CD4-positive, alpha-beta memory T cell (primary cell): Measurements from ENCODE around the gene FCER1G. TPM values are rescaled to one million over a fixed set of nuclear protein-coding genes. Genes with fewer than 3 reads are reported as not detected.

Experiments
- CTCF ChIA-PET: fragments of 350-600 bp; sonication (Branson Sonifier 250); formaldehyde crosslinking; loops from one replicate; lab custom pipeline; 2021; ENCODE audit warnings: inconsistent platforms; ENCODE audit not compliant: partially characterized antibody; lab: Charles Lee
- POLR2A ChIA-PET: fragments of 350-600 bp; sonication (Branson Sonifier 250); formaldehyde crosslinking; loops from one replicate; lab custom pipeline; 2021; ENCODE audit not compliant: partially characterized antibody; lab: Charles Lee
- DNase-seq, 5 donors: peaks; one replicate each; pipeline versions ENCODE4 v3.0.0 to v3.0.0-alpha.2; 2020 to 2022; ENCODE audit warnings: mixed read lengths in 1 of 5
- H3K27ac ChIP-seq: one replicate; pipeline ENCODE4 v1.7.0; 2013; ENCODE audit warnings: low read depth, low read length
- H3K27me3 ChIP-seq: 2 replicates; pipeline ENCODE4 v1.7.0; 2013; ENCODE audit warnings: mild to moderate bottlenecking, low read length, moderate library complexity; ENCODE audit not compliant: insufficient read depth
- H3K36me3 ChIP-seq: 2 replicates; pipeline ENCODE4 v1.7.0; 2013; ENCODE audit warnings: mild to moderate bottlenecking, low read length, moderate library complexity; ENCODE audit not compliant: insufficient read depth
- H3K4me1 ChIP-seq: 2 replicates; pipeline ENCODE4 v1.7.0; 2013; ENCODE audit warnings: mild to moderate bottlenecking, low read length, moderate library complexity; ENCODE audit not compliant: insufficient read depth
- H3K4me3 ChIP-seq, 2 donors: one replicate each; pipeline ENCODE4 v1.7.0; 2013; ENCODE audit warnings: low read length in 2 of 2, mild to moderate bottlenecking in 1 of 2
- H3K9me3 ChIP-seq, 2 donors: one replicate each; pipeline ENCODE4 v1.7.0; 2013; ENCODE audit warnings: low read length in 2 of 2, control low read depth in 1 of 2; ENCODE audit not compliant: control insufficient read depth in 1 of 2
- H3K27ac Mint-ChIP-seq, 7 donors: one replicate each; pipeline ENCODE4 v1.8.0; 2020 to 2021; ENCODE audit warnings: mixed read lengths in 7 of 7, mild to moderate bottlenecking in 6 of 7, inconsistent platforms in 3 of 7, moderate library complexity in 3 of 7
- H3K27me3 Mint-ChIP-seq, 2 donors: one replicate each; pipeline ENCODE4 v1.8.0; 2020 to 2021; ENCODE audit warnings: mixed read lengths in 2 of 2
- H3K36me3 Mint-ChIP-seq, 2 donors: one replicate each; pipeline ENCODE4 v1.8.0; 2020 to 2021; ENCODE audit warnings: mixed read lengths in 2 of 2, inconsistent platforms in 1 of 2, mild to moderate bottlenecking in 1 of 2
- H3K4me1 Mint-ChIP-seq, 4 donors: one replicate each; pipeline ENCODE4 v1.8.0; 2020 to 2021; ENCODE audit warnings: mixed read lengths in 4 of 4, mild to moderate bottlenecking in 1 of 4
- H3K4me3 Mint-ChIP-seq, 8 donors: one replicate each; pipeline ENCODE4 v1.8.0; 2020 to 2021; ENCODE audit warnings: mixed read lengths in 8 of 8, mild to moderate bottlenecking in 7 of 8, moderate library complexity in 6 of 8, inconsistent platforms in 3 of 8
- H3K9me3 Mint-ChIP-seq, 8 donors: one replicate each; pipeline ENCODE4 v1.8.0; 2020 to 2021; ENCODE audit warnings: mixed read lengths in 8 of 8, mild to moderate bottlenecking in 5 of 8, inconsistent platforms in 3 of 8, moderate library complexity in 1 of 8
- intact Hi-C: fragments of 100-400 bp; cut with micrococcal nuclease; formaldehyde crosslinking; loops from one replicate; pipeline ENCODE4 v1.15.1; 2023
- polyA plus RNA-seq, 2 donors: library from polyadenylated mRNA; unstranded; fragments of 300-500 nt; fragmentation: Illumina TruSeq; gene quantifications; one replicate each; pipeline ENCODE4 v1.2.3, GENCODE V29; 2021
- total RNA-seq, 2 experiments: library from RNA; stranded (reverse); gene quantifications; one replicate each; pipeline ENCODE4 v1.2.3, GENCODE V29; 2021

Gene FCER1G
- total and polyA plus RNA-seq, 4 experiments from 2014 or later: 2.1 to 10.5 (median 6.3) TPM

GRCh38 chr1:161171696-161172095 lies 43.4 kb upstream of the FCER1G start:
- Histone ChIP-seq H3K27ac (no peak overlapping the region), H3K4me3 (no peak overlapping the region), H3K36me3 (peaks cover 59% of the 10 kb centered on the region), H3K4me1 (peaks cover 33% of the 10 kb centered on the region), H3K27me3 (no peaks in the 10 kb centered on the region), H3K9me3 (no peaks in the 10 kb centered on the region)
- Mint-ChIP-seq H3K9me3 (no peaks in the 10 kb centered on the region), H3K4me3 (no peak overlapping the region), H3K4me1 (peaks cover 30 to 77% (median 49%) of the 10 kb centered on the region in 4 donors), H3K36me3 (peaks cover 48 to 70% of the 10 kb centered on the region in 2 donors), H3K27ac (peak overlapping the region in 1 of 7 donors; percentile 63), H3K27me3 (no peaks in the 10 kb centered on the region)
- no peak for DNase-seq
- ChIA-PET POLR2A (interaction anchor here (1.0 to 7.3 kb wide), 5 partner anchors 9 to 102 kb away, joined by 3 to 132 read pairs (median 4); partner anchors contain the start of genes ARHGAP30 and USP21), CTCF (interaction anchor here (1.0 to 8.2 kb wide), 3 partner anchors 9 to 44 kb away, joined by 3 to 98 read pairs (median 3); no protein-coding TSS in a partner anchor)
- intact Hi-C loops: no loop called here

GRCh38 chr1:161172349-161172748 lies 42.7 kb upstream of the FCER1G start:
- H3K27me3 Mint-ChIP-seq: no peaks in the 10 kb centered on the region
- ChIA-PET POLR2A (interaction anchor here (0.7 to 1.4 kb wide), 3 partner anchors 10 to 119 kb away, joined by 4 to 5 read pairs (median 4); no protein-coding TSS in a partner anchor), CTCF (interaction anchor here (1.3 kb wide), 1 partner anchor 10 kb away, joined by 3 read pairs; no protein-coding TSS in a partner anchor)
- Histone ChIP-seq H3K27me3 (no peaks in the 10 kb centered on the region), H3K9me3 (no peaks in the 10 kb centered on the region), H3K36me3 (peaks cover 59% of the 10 kb centered on the region), H3K4me1 (peaks cover 29% of the 10 kb centered on the region), H3K27ac (no peak overlapping the region), H3K4me3 (no peak overlapping the region)
- intact Hi-C loops: no loop called here
- peaks cover 48 to 76% of the 10 kb centered on the region in 2 donors for H3K36me3 Mint-ChIP-seq
- no peaks in the 10 kb centered on the region for H3K9me3 Mint-ChIP-seq
- H3K27ac Mint-ChIP-seq: peak overlapping the region in 4 of 7 donors; percentile 36 to 86 (median 72)
- DNase-seq: no peak
- peaks cover 27 to 74% (median 48%) of the 10 kb centered on the region in 4 donors for H3K4me1 Mint-ChIP-seq
- peak overlapping the region in 1 of 8 donors; percentile 29 for H3K4me3 Mint-ChIP-seq

- Mint-ChIP-seq H3K27me3 (no peaks in the 10 kb centered on the region), H3K36me3 (peaks cover 48 to 76% of the 10 kb centered on the region in 2 donors)
- peaks cover 59% of the 10 kb centered on the region for H3K36me3 ChIP-seq
Observed at GRCh38 chr1:161172776-161173376, 42.2 kb upstream of the FCER1G start.

GRCh38 chr1:161173711-161174110 lies 41.4 kb upstream of the FCER1G start:
- Histone ChIP-seq H3K9me3 (no peaks in the 10 kb centered on the region), H3K36me3 (peaks cover 59% of the 10 kb centered on the region), H3K4me1 (peaks cover 30% of the 10 kb centered on the region), H3K4me3 (no peak overlapping the region), H3K27me3 (no peaks in the 10 kb centered on the region), H3K27ac (no peak overlapping the region)
- no peak overlapping the region for H3K4me3 Mint-ChIP-seq
- CTCF ChIA-PET: interaction anchor here (0.6 to 4.3 kb wide), 2 partner anchors 9 to 18 kb away, joined by 3 to 31 read pairs; no protein-coding TSS in a partner anchor
- intact Hi-C loops: no loop called here
- peak overlapping the region in 3 of 7 donors; percentile 30 to 68 (median 53) for H3K27ac Mint-ChIP-seq
- H3K4me1 Mint-ChIP-seq: peaks cover 30 to 74% (median 53%) of the 10 kb centered on the region in 4 donors
- POLR2A ChIA-PET: no interaction called here
- H3K9me3 Mint-ChIP-seq: no peaks in the 10 kb centered on the region
- H3K27me3 Mint-ChIP-seq: no peaks in the 10 kb centered on the region
- DNase-seq: no peak
- H3K36me3 Mint-ChIP-seq: peaks cover 48 to 76% of the 10 kb centered on the region in 2 donors

More at GRCh38 chr1:161172776-161173376, 42.2 kb upstream of the FCER1G start:
- Histone ChIP-seq H3K27ac (no peak overlapping the region), H3K4me3 (no peak overlapping the region), H3K27me3 (no peaks in the 10 kb centered on the region), H3K4me1 (peaks cover 28% of the 10 kb centered on the region), H3K9me3 (no peaks in the 10 kb centered on the region)
- Mint-ChIP-seq H3K4me1 (peaks cover 30 to 74% (median 50%) of the 10 kb centered on the region in 4 donors), H3K9me3 (no peaks in the 10 kb centered on the region), H3K27ac (peak overlapping the region in 5 of 7 donors; percentile 37 to 86 (median 54)), H3K4me3 (peak overlapping the region in 2 of 8 donors; percentile 29 to 46)
- CTCF ChIA-PET: interaction anchor here (1.3 kb wide), 1 partner anchor 9 kb away, joined by 3 read pairs; no protein-coding TSS in a partner anchor
- intact Hi-C loops: no loop called here
- POLR2A ChIA-PET: interaction anchor here (0.7 to 1.4 kb wide), 3 partner anchors 10 to 118 kb away, joined by 4 to 5 read pairs (median 4); no protein-coding TSS in a partner anchor
- DNase-seq: no peak

GRCh38 chr1:161174911-161175310 lies 40.2 kb upstream of the FCER1G start:
- H3K27me3 Mint-ChIP-seq: no peaks in the 10 kb centered on the region
- no peak for DNase-seq
- Histone ChIP-seq H3K36me3 (peaks cover 53% of the 10 kb centered on the region), H3K27me3 (no peaks in the 10 kb centered on the region), H3K4me3 (no peak overlapping the region), H3K4me1 (peaks cover 32% of the 10 kb centered on the region), H3K9me3 (no peaks in the 10 kb centered on the region), H3K27ac (no peak overlapping the region)
- peak overlapping the region in 5 of 7 donors; percentile 61 to 95 (median 76) for H3K27ac Mint-ChIP-seq
- H3K4me1 Mint-ChIP-seq: peaks cover 32 to 76% (median 49%) of the 10 kb centered on the region in 4 donors
- no peaks in the 10 kb centered on the region for H3K9me3 Mint-ChIP-seq
- H3K4me3 Mint-ChIP-seq: peak overlapping the region in 6 of 8 donors; percentile 36 to 100 (median 50)
- ChIA-PET CTCF (interaction anchor here (3.4 to 4.3 kb wide), 2 partner anchors 8 to 16 kb away, joined by 31 to 48 read pairs; partner anchors contain the start of gene PPOX), POLR2A (interaction anchor here (0.6 to 3.3 kb wide), 5 partner anchors 9 to 139 kb away, joined by 3 to 80 read pairs (median 4); partner anchors contain the start of genes DEDD, NDUFS2 and PPOX)
- intact Hi-C loops: no loop called here
- H3K36me3 Mint-ChIP-seq: peaks cover 45 to 66% of the 10 kb centered on the region in 2 donors

GRCh38 chr1:161175771-161176453 lies 39.2 kb upstream of the FCER1G start:
- Histone ChIP-seq H3K27ac (peak overlapping the region; percentile 85), H3K27me3 (no peaks in the 10 kb centered on the region), H3K36me3 (peaks cover 45% of the 10 kb centered on the region), H3K4me1 (peaks cover 42% of the 10 kb centered on the region), H3K9me3 (no peaks in the 10 kb centered on the region), H3K4me3 (peak overlapping the region; percentile 90 to 97)
- no peak for DNase-seq
- Mint-ChIP-seq H3K4me1 (peaks cover 40 to 84% (median 59%) of the 10 kb centered on the region in 4 donors), H3K36me3 (peaks cover 42 to 61% of the 10 kb centered on the region in 2 donors), H3K9me3 (no peaks in the 10 kb centered on the region), H3K27ac (peak overlapping the region; percentile 95 to 100 (median 99)), H3K4me3 (peak overlapping the region; percentile 98 to 100 (median 100)), H3K27me3 (no peaks in the 10 kb centered on the region)
- intact Hi-C loops: no loop called here
- ChIA-PET CTCF (interaction anchor here (1.7 to 4.3 kb wide), 4 partner anchors 9 to 50 kb away, joined by 5 to 48 read pairs (median 19); partner anchors contain the start of genes PPOX and TOMM40L), POLR2A (interaction anchor here (0.7 to 3.3 kb wide), 15 partner anchors 10 to 214 kb away, joined by 3 to 80 read pairs (median 8); partner anchors contain the start of genes DEDD, NDUFS2, PPOX and TOMM40L)
